GM19455 (cell line): ENCODE measurements around the gene ZNF878.
A peak's percentile ranks its signal among the peaks of the same experiment; 100 is the strongest.
"Not testable (repeated sequence)": the region's sequence is repeated elsewhere in the genome, so short reads cannot be mapped to it uniquely, and the experiment has no call there.

Source experiments
- ATAC-seq: cut with Tn5 transposase; IDR thresholded peaks from one replicate; pipeline ENCODE4 v1.9.1; 2021; ENCODE audit not compliant: unreplicated experiment

The ZNF878 gene

DNA sequence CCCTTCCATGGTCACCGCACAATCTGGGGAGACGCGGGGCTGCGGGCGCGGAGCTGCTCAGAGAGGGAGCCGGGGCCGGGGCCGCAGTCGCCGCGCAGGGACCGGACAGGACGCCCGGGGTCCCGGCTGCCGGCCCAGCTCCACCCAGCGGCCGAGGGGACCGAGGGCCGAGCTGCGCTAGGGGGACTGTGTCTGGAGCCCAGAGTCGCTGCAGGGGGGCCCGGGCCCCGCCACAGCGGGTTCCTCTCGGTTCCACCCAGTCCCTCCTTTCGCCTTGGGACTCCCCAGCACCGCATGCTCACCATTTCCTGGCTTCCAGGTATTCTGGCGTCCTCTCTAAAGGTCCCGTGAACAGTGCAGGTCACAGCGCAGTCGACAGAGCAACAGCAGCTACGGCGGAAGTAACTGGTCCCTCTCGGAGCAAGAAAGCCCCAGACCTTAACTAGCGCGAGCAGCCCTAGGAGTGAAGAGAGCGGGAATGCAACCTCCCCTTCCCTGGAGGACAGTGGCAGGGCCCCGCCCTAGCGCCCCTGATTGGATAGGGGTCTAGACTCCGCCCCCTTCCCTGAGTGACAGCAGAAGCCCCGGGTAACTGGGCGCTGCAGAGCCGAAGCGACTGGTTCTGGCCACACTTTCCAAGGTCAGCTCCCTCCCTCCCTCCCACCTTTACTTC lies at the start of gene ZNF878:
ZNF878 (minus strand) TSS at position 465 of the 673 bp plus-strand sequence; CDS start at position 305, 160 bp downstream.
- peak; percentile 96 for ATAC-seq

DNA sequence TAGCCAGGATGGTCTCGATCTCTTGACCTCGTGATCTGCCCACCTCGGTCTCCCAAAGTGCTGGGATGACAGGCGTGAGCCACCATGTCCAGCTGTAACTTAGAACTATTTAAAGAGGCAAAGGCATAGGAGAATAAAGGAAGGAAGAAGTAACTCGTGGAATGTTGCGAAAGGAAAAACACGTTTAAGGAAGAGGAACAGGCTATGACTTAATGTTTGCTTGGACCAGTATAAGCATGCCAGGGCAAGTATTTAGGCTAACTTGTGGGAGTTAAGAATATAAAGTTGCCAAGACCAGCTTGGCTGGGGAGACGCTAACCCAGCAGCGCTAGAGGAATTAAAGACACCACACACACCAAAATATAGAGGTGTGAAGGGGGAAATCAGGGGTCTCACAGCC lies 45.3 kb upstream of the ZNF878 start:
- ATAC-seq: no peak

DNA sequence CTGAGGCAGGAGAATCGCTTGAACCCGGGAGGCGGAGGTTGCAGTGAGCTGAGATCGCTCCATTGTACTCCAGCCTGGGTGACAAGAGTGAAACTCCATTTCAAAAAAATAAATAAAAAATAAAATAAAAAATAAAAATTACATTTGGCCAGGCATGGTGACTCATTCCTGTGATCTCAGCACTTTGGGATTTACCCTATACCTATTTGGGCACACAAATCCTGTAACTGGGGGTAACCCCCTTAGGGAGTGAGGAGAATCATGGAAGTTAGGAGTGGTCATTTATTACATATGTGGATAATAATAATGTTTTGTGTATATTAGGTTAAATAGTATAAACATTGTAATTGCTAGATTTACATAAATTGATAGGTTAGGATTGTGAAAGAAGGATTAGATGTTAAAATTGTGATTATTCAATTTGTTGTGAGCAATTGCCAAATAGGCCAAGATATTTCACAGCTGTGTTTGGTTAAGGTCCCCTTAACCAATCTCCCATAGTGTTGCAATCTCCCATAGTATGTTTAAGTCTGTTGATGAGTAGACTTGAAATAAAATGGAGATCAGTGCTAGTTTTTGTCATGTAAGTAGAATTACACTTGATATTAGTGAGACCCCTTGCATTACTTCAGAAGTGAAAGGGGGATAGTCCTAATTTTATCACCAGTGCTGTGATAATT lies 42.5 kb upstream of the ZNF878 start:
- no peak for ATAC-seq

DNA sequence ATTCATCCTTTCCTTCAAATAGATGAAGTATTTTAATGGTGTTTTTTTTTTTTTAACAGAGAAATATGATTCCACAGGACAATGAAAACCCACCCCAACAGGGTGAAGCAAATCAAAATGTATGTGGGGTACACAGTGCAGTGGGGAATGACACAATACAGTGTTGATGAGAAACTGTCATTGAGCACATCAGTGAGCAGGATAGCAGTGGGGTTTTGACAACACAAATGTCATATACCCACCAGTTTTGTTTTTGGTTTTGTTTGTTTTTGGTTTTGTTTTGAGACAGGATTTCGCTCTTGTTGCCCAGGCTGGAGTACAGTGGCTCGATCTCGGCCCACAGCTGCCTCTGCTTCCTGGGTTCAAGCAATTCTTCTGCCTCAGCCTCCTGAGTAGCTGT lies 41.0 kb upstream of the ZNF878 start:
- no peak for ATAC-seq

DNA sequence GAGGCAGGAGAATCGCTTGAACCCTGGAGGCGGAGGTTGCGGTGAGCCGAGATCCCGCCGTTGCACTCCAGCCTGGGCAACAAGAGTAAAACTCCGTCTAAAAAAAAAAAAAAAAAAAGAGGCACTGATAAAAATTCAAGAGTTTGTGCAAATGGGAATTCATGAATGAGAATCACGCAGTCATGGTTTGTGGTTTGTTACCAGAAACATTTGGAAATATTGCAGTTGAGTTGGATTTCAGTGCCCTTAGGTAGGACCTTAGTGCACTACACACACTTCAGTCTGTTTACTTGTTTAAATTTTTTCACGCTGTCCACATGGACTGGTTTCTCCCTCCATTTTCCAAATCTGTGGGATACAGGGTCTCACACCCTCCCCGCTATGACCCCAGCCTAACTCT lies 40.2 kb upstream of the ZNF878 start:
- ATAC-seq: no peak

DNA sequence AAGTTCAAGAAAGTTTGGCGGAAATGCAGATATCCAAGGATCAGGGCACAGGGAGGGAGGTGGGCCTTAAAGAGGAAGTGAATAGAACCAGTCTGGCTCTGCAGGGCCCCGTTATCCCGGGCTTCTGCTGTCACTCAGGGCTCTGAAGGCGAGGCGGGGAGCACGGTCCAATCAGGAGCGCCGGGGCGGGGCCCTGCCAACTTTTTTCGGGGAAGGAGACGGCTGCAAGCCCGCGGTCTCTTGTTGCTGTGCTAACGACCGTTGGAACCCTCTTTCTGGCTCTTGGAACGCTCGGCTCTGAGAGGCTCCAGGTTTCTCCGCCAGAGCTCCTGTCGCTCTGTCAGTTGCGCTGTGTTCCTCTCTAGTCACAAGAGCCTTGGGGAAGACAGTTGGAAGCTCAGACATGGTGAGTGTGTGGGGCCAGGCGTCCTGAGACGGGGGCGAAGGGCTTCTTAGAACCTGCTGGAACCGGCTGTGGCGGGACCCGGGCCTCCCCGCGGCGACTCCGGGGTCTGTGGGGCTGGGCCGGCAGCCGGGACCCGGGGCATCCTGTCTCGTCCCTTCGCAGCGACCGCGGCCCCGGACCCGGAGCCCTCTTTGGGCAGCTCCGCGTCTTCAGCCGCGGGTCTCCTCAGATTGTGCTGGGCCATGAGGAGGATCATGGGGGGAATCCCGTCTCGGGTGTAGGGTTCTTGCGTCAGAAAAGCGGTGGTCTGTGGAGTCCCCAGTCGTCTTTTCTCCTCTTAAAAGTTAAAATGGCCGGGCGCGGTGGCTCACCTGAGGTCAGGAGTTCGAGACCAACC lies 39.5 kb upstream of the ZNF878 start:
- ATAC-seq: no peak

DNA sequence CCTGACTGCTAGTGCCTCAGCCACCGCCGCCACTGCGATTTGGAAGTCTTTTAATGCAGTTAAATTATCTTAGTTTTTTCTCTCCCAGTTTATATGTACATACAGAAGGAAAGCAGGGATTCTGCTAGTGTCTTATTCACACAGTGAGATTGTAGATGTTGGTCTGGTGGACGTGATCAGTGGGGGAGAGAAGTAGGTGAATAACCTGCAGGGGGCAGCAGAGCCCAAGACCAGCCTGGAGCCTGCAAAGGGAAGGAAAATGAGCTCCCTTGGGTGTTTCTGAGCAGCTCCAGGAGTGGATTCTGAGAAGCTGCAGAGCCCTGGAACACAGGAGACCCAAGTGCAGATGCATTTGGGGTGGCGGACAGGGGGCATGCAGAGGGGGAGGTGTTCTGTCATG lies 38.0 kb upstream of the ZNF878 start:
- ATAC-seq: no peak

DNA sequence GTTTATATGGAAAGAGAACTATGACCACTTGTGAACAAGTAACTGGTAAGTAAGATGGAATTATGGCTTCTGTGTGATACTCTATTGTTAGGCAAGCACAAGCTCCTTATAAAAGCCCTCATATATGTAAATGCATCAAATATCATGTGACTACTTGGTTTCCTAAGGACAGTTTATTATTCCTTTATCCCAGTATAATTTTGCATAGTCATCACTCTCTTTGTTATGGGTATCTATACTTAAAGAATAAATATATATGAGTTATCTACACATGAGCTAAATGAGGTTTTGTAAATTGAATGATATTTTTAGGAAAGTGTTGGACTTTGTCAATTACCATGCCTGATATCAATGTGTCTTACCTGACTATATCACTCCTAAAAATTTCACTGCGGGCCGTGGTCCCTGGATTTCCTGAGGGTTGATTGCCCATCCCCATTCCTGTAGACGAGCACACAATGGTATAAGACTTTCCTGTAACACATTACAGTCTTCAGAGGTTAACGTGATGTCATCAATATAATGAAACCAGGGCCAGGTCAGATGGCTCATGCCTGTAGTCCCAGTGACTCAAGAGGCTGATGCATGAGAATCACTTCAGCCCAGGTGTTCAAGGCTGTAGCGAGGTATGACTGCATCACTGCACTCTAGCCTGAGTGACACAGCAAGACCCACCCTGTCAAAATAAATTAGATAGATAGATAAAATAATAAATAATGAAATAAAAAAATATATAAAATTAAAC lies 32.5 kb upstream of the ZNF878 start:
- no peak for ATAC-seq

DNA sequence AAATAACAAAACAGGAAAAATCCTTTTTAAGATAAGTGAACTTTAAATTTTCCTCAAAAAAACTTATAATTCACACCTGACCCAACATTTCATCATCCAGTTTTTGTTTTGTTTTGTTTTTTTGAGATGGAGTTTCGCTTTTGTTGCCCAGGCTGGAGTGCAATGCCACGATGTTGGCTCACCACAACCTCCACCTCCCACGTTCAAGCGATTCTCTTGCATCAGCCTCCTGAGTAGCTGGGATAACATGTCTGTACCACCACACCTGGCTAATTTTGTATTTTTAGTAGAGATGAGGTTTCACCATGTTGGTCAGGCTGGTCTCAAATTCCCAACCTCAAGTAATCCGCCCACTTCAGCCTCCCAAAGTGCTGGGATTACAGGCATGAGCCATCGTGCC lies 30.6 kb upstream of the ZNF878 start:
- not testable (repeated sequence) for ATAC-seq

DNA sequence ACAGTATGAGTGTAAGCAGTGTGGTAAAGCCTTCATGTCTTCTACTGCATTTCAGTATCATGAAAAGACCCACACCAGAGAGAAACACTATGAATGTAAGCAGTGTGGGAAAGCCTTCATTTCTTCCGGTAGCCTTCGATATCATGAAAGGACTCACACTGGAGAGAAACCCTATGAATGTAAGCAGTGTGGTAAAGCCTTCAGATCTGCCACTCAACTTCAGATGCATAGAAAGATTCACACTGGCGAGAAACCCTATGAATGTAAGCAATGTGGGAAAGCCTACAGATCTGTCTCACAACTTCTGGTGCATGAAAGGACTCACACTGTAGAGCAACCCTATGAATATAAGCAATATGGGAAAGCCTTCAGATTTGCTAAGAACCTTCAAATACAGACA lies 24.6 kb upstream of the ZNF878 start:
- no peak for ATAC-seq

DNA sequence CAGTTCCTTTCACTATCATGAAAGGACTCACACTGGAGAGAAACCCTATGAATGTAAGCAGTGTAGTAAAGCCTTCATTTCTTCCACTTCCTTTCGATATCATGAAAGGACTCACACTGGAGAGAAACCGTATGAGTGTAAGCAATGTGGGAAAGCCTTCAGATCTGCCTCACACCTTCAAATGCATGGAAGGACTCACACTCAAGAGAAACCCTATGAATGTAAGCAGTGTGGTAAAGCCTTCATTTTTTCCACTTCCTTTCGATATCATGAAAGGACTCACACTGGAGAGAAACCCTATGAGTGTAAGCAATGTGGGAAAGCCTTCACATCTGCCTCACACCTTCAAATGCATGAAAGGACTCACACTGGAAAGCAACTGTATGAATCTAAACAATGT lies 23.6 kb upstream of the ZNF878 start:
- not testable (repeated sequence) for ATAC-seq

DNA sequence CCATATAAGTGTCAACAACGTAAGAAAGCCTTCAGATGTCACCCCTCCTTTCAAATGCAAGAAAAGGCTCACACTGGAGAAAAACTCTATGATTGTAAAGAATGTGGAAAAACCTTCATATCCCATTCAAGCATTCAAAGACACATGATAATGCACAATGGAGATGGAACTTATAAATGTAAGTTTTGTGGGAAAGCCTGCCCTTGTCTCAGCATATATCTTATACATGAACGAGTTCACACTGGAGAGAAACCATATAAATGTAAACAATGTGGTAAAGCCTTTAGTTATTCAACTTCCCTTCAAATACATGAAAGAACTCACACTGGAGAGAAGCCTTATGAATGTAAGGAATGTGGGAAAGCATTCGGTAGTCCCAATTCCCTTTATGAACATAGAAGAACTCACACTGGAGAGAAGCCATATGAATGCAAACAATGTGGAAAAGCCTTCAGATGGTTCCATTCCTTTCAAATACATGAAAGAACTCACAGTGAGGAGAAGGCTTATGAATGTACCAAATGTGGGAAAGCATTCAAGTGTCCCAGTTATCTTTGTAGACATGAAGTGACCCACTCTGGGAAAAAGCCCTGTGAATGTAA lies 22.9 kb upstream of the ZNF878 start:
- no peak for ATAC-seq

DNA sequence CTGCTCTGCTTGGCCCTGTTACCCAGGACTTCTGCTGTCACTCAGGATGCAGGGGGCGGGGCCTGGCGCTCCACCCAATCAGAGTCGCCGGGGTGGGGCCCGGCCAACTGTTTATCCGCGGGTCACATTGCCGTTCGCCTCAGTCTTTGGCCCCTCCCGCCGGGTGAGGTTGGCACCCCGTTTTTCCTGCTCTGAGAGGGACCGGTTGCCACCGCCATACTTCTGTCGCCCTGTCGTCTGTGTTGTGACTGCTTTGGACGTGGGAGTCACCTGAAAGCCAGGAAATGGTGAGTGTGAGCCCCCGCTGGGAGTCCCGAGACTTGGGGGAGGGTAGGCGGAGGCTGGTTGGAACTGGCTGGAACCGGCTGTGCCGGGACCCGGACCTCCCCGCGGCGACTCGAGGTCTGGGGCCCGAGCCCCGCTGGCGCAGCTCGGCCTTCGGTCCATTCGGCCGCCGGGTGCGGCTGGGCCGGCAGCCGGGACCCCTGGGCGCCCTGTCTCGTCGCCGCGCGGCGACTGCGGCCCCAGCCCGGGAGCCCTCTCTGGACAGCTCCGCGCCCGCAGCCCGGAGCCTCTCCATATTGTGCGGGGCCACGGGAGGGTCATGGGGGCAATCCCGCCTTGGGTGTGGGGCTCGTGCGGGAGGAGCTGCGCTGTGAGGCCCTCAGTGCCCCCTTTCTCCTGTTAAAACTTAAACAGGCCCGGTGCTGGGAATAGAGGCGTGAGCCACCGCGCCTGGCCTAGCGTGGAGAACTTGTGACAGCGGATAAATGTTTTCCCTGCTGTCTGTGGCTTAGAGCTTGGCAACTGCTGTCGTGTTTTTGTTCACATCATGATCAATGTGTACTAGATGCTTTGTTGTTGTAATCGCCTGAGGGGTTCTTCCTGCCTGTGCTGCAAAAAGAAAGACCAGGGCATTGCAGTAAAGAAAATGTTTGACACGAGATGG lies 12.1 kb upstream of the ZNF878 start, which contains the start of gene ZNF844:
ZNF844 (plus strand) TSS at position 142 of the 949 bp plus-strand sequence; CDS start at position 285, 143 bp downstream.
- no peak for ATAC-seq

DNA sequence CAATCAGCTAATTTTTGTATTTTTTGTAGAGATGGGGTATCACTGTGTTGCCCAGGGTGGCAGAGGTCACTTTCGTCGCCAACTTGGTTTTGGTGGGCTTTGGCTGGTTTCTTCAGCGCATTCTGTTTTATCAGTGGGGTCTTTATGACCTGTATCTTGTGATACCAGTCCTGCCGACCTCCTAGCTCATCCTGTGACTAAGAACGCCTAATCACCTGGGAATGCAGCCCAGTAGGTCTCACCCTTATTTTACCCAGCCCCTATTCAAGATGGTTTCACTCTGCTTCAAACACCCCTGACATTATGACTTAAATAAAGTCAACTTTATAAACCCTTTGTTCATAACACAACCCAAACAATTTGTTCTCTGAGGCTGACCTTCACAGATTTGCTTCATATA lies 3.0 kb upstream of the ZNF878 start:
- ATAC-seq: no peak

DNA sequence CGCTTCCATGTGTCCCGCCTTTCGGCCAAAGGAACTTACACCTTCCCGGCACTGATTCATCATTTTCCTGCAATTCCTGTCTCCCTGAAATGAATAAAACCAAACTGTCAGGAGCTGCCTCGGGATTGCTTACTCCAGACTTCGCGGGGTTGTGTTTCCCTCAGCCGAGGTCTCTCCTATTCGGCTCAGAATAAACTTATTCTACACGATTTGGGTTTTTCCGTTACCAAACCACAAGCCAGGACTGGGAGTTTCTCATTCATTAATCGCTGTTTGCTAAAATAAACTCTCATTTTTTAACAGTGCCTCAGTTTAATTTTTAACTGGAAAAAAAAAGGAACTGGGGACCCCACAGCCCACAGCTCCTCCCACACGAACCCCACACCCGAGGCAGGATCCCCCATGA lies 667 bp downstream of the ZNF878 start:
- no peak for ATAC-seq

DNA sequence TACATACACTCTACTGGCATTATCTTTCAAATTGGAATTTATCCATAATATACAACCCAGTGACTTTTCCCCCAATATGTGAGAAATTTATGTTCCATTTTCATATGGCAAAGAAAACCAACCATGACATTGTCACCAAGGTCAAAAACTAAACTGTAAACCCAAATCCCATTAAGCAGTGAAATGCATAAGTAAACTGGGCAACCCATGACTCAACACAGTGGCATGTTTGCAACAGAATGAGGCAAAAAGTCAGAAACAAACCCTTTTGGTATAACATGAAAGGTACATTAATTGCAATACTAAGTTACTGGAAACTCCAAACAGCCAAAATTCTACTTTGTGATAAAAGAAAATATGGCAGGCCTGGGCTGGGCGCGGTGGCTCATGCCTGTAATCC lies 4.9 kb downstream of the ZNF878 start:
- ATAC-seq: no peak

DNA sequence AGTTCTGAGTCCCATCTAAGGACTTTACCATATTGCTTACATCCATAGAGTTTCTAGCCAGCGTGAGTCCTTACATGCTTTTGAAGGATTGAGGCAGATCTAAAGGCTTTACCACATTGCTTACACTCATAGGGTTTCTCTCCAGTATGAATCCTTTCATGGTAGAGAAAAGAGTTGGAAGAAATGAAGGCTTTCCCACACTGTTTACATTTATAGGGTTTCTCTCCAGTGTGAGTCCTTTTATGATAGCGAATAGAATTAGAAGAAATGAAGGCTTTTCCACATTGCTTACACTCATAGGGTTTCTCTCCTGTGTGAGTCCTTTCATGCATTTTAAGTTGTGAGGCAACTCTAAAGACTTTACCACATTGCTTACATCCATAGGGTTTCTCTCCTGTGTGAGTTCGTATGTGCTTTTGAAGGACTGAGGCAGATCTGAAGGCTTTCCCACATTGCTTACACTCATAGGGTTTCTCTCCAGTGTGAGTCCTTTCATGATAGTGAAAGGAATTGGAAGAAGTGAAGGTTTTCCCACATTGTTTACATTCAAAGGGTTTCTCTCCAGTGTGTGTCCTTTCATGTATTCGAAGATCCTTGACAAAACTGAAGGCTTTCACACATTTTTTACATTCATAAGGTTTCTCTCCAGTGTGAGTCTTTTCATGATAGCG lies 8.9 kb downstream of the ZNF878 start:
- ATAC-seq: no peak

DNA sequence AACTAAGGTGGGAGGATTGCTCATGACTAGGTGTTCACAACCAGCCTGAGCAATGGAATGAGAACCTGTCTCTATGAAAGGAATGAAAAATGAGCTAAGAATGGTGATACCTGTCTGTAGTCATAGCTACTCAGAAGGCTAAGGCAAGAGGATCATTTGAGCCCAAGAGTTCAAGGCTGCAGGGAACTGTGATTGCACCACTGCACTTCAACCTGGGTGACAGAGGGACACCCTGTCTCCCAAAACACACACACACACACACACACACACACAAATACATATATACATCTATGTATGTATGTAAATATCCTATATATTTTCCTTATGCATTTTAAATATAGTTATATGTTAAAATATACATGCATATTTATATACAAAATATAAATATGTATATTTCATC lies 9.9 kb downstream of the ZNF878 start:
- ATAC-seq: no peak
